ENCODE results near the gene LMAN2L.
A peak's percentile ranks its signal among the peaks of the same experiment; 100 is the strongest.

LMAN2L gene

GRCh38 chr2:96739633-96740428, at the start of gene LMAN2L:
LMAN2L (minus strand) TSS chr2:96740064; CDS start chr2:96740040, 24 bp downstream.
- intact Hi-C loops (cut with DNase I) = no loop called here
- DNase-seq = peak; percentile 96 to 99 (median 98)

- no peak for DNase-seq
- intact Hi-C loops (cut with DNase I) = no loop called here
Observed at GRCh38 chr2:96789245-96789617, 49.4 kb upstream of the LMAN2L start.

GRCh38 chr2:96788442-96789244, 48.8 kb upstream of the LMAN2L start:
- DNase-seq = peak in 27 of 42 donors; percentile 20 to 80 (median 50)
- intact Hi-C loops (cut with DNase I) = no loop called here

GRCh38 chr2:96787411-96787810, 47.5 kb upstream of the LMAN2L start:
- intact Hi-C loops (cut with DNase I) = no loop called here
- DNase-seq = no peak

DNA sequence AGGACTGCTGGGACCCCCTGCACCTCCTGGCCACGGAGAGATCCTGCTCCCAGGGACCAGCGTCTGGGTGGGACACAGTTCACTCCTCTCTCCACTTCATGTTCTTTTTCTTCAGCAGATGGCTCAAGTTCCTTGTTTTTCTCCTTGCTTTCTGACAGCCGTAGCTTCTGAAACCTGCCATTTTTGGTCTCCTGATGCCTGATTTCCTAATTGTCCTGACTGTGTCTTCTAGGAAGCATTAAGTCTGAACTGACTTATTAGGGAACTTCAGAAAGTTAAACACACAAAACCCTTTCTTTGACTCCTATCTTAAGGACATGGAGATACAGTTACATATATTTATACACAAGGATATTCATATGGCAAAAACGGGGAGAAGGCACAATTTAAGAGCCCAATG, 43.5 kb upstream of the LMAN2L start:
- no peak for DNase-seq
- intact Hi-C loops (cut with DNase I) = no loop called here

DNA sequence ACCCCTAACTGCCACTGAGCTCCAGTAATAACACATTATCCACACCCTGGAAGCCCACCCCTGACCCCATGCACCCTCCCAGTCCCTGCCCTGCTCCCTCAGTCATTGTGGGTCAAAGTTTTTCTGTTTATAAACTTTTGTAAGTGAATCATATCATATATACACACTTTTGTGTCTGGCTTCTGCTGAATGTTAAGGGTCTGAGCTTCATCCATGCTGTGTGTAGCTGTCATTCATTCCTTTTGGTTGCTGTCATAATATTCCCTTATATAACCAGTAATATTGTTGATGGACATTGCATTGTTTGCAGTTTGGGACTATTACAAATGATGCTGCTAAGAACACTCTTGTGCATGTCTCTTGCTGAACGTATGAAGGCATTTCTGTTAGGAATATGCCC, 35.3 kb upstream of the LMAN2L start:
- no peak for DNase-seq
- intact Hi-C loops (cut with DNase I) = no loop called here

GRCh38 chr2:96773922-96774321, 34.1 kb upstream of the LMAN2L start:
- intact Hi-C loops (cut with DNase I) = no loop called here
- DNase-seq = no peak

- no peak for DNase-seq
- intact Hi-C loops (cut with DNase I) = no loop called here
Observed at GRCh38 chr2:96772903-96773671, 33.2 kb upstream of the LMAN2L start.

- peak in 1 of 42 donors; percentile 34 for DNase-seq
Observed at GRCh38 chr2:96771796-96772618, 32.1 kb upstream of the LMAN2L start.

DNA sequence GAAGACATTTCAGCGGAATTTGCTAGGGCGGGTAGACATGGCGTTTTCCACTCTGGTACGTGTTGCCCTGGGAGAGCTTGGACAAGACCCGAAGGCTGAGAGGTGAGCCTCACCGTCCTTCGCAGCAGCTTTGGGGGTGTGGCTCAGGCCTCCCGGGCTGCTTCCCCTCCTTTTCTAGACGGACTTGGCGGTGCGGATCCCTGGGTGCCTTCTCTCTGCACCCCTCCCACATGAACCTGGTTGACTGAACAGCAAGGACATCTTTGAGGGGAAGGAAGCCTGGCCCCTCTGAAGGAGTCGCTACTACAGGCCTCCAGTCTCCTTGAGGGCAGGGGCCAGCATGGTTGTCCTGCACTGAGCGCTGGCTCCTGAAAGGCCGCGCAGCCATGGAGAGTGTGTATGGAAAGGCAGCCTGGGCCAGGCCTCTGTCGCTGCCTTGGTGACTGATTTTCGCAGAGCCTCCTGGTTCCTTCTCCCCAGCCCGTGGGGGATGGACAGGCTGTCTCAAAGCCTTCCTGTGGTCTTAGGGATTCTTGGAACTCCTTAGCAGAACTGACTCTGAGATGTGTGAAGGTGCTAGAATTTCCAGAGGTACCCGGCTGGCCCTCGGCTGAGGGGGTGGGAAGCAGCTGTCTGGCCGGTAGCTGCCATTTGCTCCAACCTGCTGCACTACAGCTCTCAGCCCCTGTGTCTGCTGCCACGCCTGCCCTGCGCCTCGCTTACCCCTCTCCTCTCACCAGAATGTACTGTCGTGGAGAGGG, 30.8 kb upstream of the LMAN2L start:
- DNase-seq = no peak
- intact Hi-C loops (cut with DNase I) = no loop called here

More at GRCh38 chr2:96771796-96772618, 32.1 kb upstream of the LMAN2L start:
- intact Hi-C loops (cut with DNase I) = no loop called here

GRCh38 chr2:96769814-96770213, 29.9 kb upstream of the LMAN2L start:
- DNase-seq = peak in 41 of 42 donors; percentile 36 to 83 (median 59)
- intact Hi-C loops (cut with DNase I) = no loop called here

DNA sequence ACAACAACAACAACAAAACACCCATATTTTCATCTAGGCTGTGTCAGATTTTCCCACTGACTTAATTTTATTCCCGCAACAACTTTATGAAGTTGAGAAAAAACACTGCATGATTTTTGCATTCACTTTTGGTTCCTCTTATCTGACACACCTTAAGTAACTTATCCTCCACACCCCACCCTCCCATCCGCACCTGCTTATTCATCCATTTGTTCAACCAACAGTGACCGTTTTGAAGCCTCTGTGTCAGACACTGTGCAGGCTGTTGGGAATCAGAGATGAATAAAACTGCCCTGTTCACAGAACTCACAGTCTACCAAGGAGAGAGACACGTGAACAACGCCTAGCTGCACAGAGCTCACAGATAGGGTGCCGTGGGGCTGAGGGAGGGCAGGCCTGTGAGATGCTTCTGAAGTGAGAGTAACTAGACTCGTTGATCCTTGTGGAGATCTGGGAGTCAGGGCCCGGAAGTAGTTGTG, 28.3 kb upstream of the LMAN2L start:
- intact Hi-C loops (cut with DNase I) = no loop called here
- DNase-seq = no peak

DNA sequence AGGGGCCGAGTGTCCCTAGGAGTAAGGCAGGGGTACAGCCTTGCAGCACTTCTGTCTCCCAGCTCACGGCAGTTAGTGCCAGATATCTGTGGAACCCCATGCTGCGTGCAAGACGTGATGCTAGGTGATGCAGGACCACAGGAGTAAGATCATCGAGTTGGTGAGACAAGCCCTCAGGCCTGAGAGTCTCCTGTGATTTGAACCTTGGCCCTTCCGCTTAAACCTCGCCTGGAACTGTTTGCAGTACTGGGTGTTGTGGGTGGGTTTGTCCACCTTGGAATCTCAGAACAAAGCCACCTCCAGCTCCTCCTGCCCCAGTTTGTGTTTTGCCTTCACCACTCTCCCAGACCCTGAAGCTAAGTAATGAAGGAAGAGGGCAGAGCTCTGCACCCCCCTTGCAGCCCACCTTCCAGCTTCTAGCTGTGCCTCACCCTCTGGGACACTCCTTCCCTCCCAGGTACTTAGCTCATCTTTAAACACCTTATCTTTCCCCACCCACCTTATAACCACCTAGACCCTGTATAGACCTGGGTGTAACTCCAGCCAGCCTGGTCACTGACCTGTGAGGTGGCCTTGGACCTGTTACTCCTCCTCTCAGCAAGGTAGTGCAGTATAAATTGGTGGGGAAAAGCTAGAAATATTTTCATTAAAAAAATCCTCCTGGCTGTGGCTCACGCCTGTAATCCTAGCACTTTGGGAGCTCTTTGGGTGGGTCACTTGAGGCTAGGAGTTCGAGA, 27.4 kb upstream of the LMAN2L start:
- no peak for DNase-seq
- intact Hi-C loops (cut with DNase I) = no loop called here

DNA sequence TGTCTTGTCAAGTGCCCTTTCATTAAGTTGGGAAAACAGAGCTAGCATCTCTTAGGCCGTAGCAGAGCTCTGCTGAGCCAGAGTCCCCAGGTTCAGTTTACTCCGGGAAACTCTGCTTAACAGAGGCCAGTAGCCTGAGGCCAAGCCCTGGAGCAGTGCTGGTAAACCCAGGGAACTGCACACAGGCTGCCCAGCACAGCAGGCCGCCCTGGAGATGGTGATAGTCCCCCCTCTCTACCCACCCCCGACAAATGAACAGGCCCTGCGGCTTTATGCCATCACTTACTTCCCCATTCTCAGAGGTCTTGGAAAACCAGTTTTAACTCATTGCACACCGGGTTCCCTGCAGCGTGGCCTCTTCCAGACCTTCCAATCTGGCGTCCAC, 24.4 kb upstream of the LMAN2L start:
- intact Hi-C loops (cut with DNase I) = loop anchor here (5.0 kb wide), 1 partner anchor 53 kb away; the partner anchor contains the start of gene CNNM3
- peak in 17 of 42 donors; percentile 21 to 59 (median 34) for DNase-seq

GRCh38 chr2:96763511-96764252, 23.8 kb upstream of the LMAN2L start:
- intact Hi-C loops (cut with DNase I) = loop anchor here (5.0 kb wide), 1 partner anchor 54 kb away; the partner anchor contains the start of gene CNNM3
- peak in 14 of 42 donors; percentile 14 to 64 (median 38) for DNase-seq
